Kidney glomerular epithelial cell (primary cell): ENCODE results near the gene DGKZ.
A peak's percentile ranks its signal among the peaks of the same experiment; 100 is the strongest.

Experiments used
- DNase-seq: peaks from one replicate; lab custom pipeline; 2025; lab: John Stamatoyannopoulos, UW

DGKZ gene

DNA sequence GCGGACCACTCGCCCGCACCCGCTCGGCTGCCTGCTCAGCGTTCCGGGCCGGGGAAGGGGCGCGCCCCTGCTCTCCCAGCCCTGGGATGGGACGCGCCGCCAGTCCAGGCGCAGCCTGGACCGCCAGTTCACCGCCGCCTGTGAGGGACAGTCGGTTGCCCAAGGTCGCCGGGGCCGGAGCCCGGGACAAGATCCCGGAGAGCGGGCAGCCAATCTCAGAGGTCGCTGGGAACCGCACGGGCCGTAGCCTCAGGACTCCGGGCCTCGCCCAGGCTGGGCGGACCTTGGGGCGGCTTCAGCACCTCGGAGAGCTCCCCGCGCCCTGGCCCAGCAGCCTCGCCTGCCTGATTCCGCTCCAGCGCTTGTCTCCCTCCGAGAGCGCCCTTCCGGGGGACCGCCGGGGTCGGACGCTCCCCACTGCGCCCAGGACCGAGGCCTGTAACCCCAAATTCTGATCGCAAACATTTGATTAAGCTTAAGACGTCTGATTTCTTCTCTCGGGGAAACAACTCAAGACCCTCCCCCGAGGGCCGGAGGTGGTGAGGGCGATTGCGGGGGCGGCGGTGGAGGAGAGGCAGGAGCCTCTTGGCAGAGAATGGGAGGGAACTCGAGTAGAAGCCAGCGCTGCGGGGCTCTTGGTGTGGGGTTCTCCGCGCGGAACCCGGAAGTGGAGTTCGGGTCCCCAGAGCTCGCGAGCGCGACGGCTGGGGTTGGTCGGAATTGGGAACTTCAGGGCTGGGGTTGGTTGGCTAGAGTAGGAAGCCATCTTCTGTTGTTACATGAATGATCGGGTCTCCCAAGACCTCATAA, 45.4 kb downstream of the DGKZ start:
- peak; percentile 43 for DNase-seq

- no peak for DNase-seq
Measured at GRCh38 chr11:46393231-46393616, 46.0 kb downstream of the DGKZ start.

GRCh38 chr11:46393759-46394158, 46.5 kb downstream of the DGKZ start:
- no peak for DNase-seq

DNA sequence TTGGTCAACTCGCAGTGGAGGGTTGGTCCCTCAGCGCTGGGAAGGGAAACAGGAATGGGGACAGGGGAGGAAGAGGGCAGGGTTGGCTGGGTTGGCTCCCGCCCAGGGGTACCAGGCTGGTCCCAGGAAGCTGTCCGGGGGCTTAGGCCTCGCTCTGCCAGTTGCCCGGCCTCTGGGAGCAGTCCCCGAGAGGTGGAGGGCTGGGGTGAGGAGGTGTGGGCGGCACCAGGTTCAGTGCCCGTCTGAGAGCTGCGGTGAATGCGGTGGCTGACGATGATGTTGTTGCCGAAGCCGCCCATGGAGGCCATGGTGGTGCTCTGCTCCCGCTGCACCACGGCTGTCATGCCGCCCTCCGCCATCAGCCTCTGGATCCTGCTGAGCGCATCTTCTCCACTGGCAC, 50.3 kb downstream of the DGKZ start:
- DNase-seq: no peak

DNA sequence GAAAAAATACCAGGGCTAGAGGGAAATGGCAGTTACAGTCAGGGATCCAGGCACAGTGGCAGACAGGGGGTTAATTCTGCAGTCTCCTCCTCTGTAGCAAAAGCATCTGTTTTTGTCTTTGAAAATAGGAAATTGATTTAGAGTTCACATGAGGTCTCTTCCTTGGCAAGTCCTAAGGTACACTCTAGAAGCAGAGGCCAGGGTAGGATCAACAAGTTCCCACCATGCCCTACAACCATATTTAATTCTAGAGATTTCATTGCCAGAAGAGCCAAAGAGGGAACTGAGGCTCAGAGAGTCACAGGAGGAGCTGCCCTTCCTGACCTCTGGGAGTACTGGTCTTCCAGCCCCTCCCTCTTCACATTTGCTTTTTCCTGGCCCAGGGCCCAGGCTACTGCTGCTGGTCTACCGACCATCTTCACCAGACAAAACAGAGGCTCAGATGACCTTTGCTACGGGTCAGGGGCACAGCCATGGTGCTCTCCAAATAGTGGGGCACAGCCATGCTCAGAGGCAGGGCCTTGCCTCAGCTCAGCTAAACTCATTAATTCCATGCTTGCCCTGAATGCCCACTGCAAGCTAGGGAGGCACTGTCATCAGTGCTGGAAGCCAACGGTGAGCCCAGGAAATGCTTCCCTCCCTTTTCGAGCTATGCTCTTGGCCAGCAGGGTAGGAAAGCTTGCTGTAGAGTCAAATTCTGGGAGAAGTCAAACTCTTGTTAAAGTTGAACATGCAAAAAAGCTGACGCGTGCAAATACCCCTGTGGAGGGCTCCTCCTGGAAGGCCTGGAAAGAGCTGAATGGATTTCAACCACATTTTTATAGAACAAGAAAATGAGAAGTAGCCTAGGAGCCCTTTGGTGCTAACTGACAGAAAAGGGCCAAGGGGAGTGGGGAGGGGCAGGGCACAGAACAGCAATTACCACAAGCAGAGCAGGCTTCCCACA, 56.0 kb downstream of the DGKZ start:
- no peak for DNase-seq

DNA sequence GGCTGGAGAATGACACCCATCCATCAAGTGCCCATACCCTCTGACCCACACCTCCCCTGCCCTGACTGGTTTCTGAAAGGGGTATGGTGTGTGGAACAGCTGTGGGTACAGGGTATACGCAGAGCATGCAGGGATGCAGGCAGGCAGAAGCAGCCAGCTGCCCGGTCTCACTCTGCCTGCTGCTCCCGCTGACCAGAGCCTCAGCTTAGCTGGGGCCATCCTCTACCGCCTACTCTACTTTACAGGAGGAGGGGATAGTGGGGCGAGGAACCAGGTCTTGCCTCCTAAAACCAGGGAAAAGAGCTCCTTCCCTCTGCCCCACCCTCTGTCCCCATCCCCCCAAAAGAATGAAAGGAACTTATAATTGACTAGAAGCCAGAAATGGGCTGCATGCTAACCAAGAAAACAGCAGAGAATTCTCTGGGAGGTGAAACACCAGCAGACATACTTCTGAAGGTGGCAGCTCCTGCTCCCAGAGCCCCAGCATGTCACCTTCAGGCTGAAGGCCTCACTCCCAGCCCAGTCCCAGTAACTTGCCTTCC, 57.3 kb downstream of the DGKZ start:
- DNase-seq: no peak

DNA sequence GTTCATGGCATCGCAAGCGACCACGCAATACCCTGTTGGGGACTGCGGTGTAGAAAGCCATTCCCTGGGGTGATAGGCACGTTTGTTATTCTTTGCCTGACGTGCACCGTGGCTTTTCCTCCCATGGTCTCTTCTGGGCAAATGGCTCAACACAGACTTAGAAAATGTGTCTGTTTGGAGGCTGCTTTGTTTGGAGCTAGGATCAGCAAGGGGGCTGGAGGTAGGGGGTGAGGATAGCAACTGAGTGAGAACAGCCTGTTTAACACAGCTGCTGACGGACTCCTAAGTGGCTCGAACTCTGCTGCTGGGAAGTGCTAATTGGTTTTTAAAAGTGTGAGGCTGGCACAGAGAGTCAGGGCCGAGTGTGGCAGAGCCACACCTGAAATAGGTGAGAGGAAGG, 60.4 kb downstream of the DGKZ start:
- DNase-seq: no peak

- DNase-seq: no peak
Measured at GRCh38 chr11:46408407-46408986, 61.2 kb downstream of the DGKZ start.

- DNase-seq: no peak
Measured at GRCh38 chr11:46410021-46410420, 62.8 kb downstream of the DGKZ start.

DNA sequence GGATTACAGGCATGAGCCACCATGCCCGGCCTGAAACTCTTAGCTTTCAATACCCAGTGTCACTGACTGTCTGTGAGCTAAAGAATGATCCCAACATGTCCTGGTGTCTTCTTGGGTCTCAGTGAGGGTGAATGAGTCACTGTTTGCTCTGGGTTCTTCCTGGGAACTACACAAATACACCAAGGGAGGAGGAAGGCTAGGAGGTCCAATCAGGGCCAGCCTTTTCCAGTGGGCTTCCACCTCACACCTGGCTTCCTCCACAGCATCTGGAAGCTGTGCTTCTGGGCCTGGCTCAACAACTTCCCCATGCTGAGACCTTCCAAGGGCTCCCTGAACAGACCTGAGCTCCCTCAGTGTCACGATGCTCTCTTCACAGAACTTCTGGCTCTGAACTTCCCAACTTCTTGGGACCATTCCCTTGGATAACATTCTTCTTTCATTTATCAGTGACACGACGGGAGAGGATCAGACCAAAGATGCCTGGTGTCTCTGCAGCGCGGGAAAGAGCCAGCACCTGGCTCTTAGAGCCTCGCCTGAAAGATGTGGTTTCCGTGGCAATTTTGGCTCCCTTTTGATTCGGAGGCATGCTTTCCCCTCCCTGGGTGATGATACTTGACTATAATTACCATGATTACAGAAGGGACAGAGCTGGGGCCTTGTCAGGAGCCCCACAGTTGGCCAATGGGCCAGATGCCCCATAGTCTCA, 66.7 kb downstream of the DGKZ start:
- DNase-seq: no peak

GRCh38 chr11:46414466-46414796, 67.2 kb downstream of the DGKZ start:
- no peak for DNase-seq

DNA sequence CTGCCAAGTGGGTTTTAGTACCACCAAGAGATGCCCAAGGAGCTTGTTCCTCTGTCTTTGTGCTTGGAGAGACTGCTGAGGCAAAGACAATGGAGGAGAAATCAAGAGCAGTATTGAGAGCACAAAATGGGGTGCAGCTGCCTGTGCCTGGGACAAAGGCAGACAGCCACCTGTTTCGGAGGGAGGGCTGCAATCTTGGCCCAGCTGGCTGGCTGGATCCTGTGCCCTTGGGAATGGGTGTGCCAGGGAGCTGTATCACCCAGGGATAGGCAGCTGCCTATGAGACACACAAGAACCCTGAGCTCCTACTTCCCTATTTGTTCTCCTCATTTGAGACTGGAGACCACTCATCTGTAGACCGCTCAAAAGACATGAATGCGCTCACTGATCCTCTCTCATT, 67.6 kb downstream of the DGKZ start:
- no peak for DNase-seq

DNA sequence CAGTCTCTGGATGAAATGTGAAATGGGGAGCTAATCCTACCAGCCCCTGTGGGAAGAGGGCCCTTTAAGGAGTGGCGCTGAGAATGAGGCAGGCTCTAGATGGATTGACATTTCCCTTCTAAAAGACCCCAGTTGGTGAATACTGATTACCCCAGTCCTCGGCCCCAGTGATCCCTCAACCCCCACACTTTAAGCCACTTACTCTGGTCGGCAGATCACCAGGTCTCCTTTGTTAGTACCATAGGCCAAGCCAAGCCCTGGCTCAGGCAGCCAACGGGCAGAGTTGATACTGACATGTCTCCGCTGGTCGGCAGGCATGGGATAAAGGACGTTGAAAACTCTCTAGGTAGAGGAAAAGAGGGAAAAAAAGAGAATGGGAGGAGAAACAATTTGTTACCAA, 70.4 kb downstream of the DGKZ start:
- no peak for DNase-seq

DNA sequence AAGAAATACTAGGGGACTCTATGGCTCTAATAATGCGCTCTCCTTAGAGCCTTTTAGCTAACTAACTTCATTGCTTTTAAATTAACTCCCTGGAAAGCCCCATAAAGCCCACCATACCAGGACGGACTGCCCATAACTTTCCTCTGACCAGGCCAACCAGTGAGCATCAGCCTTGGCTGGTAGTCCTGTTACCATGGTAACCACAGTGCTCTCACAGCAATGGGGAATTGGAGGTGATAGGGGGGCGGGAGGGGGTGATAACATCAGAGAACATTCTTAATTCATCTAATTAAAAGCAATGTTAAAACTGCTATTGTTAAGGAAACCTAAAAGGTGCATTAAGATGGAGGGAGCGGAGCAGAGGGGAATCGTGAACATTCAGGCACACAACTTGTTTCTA, 71.5 kb downstream of the DGKZ start:
- no peak for DNase-seq

DNA sequence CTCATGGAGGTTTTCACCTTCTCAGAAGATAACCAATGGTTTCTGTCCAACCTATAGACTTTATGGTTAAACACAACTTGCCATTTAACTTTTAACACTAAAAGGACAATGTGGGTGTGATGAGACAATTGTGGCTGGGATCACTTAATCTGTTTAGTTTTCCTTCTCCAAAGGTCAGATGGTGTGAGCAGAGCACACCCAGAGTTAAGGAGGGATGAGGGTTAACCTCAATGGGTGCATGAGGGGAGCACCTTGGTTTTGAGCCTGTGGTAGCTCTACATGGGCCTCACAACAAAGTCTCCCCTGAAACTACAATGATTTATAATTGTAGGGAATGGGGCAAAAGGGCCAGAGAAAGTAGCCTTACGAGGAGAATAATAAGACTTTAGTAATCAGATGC, 73.2 kb downstream of the DGKZ start:
- no peak for DNase-seq

GRCh38 chr11:46421257-46421880, 74.1 kb downstream of the DGKZ start:
- no peak for DNase-seq

DNA sequence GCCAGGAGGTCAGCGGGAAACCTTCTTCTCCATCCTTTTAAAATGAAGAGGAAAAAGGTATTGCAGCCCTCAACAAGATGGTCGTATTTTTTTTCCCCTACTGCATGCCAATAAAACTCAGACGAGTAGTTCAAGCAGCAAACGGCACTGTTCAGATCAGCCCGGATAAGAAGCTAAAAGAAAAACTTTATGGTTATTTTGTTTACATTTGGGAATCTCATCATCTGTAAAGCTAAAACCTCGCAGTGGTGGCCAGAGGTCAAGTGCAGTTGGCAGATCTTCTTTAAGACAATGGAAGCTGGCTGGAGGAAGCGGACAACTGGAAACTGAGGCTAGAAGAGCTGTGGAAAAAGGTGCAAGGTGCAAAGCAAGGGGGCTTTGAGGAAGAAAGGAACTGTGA, 75.3 kb downstream of the DGKZ start:
- no peak for DNase-seq

- DNase-seq: no peak
Measured at GRCh38 chr11:46426233-46426991, 79.1 kb downstream of the DGKZ start.

DNA sequence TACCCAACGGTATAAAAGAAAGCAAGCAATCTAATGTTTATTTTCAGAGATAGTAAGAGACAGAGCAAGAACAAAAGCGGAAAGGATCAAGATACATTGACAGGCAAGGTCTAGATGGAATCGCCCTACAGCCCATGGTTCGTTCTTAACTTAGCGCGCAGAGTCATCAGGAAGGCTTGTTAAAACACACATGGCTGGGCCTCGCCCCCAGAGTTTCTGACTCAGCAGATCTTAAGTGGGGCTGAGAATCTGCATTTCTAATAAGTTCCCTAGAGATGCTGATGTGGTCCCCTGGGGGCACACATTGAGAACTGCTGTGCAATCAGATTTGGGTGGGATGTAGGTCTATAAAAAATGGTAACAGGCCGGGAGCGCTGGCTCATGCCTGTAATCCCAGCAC, 80.1 kb downstream of the DGKZ start:
- no peak for DNase-seq

GRCh38 chr11:46429717-46430116, 82.5 kb downstream of the DGKZ start:
- DNase-seq: no peak
